Sigmoid colon (tissue), 7 donors: ENCODE data around the gene DGKI. TPM values are rescaled to one million over a fixed set of nuclear protein-coding genes. Genes with fewer than 3 reads are reported as not detected.

Source experiments
- DNase-seq: peaks from one replicate; pipeline ENCODE4 v3.0.0-alpha.2; 2019
- H3K27ac ChIP-seq, 4 donors: fragments of 200-600 bp; sonication (generic); one replicate each; pipeline ENCODE4 v1.5.1; 2016 to 2019; ENCODE audit warnings: mild to moderate bottlenecking in 1 of 4
- H3K27me3 ChIP-seq, 3 donors: fragments of 200-600 bp; sonication (generic); one replicate each; pipeline ENCODE4 v1.5.1; 2019; ENCODE audit warnings: mild to moderate bottlenecking in 1 of 3
- H3K36me3 ChIP-seq, 4 donors: fragments of 200-600 bp; sonication (generic); one replicate each; pipeline ENCODE4 v1.5.1; 2016 to 2019
- H3K4me1 ChIP-seq, 4 donors: fragments of 200-600 bp; sonication (generic); one replicate each; pipeline ENCODE4 v1.5.1; 2017 to 2019
- H3K4me3 ChIP-seq, 4 donors: fragments of 200-600 bp; sonication (generic); one replicate each; pipeline ENCODE4 v1.5.1; 2017 to 2019; ENCODE audit warnings: mild to moderate bottlenecking in 2 of 4, moderate library complexity in 1 of 4
- H3K9me3 ChIP-seq, 4 donors: fragments of 200-600 bp in 3 of 4; sonication (generic) in 3 of 4; one replicate each; pipeline versions ENCODE4 v1.5.1 to v1.6.1; 2013 to 2019
- EP300 ChIP-seq, 4 donors: sonication (generic); formaldehyde crosslinking; IDR thresholded peaks; one replicate each; pipeline ENCODE4 v1.6.1; 2017; ENCODE audit warnings: antibody characterized with exemption in 4 of 4
- POLR2A ChIP-seq, 2 donors: fragments of 450-650 bp; IDR thresholded peaks; one replicate each; pipeline ENCODE4 v1.6.1; 2016; ENCODE audit warnings: antibody characterized with exemption in 2 of 2, mild to moderate bottlenecking in 2 of 2, moderate library complexity in 2 of 2
- POLR2AphosphoS5 ChIP-seq, 4 donors: sonication (generic); formaldehyde crosslinking; IDR thresholded peaks; one replicate each; pipeline ENCODE4 v1.6.1; 2017; ENCODE audit warnings: antibody characterized with exemption in 4 of 4
- WGBS, 2 donors: extraction: QIAGEN DNeasy Blood & Tissue Kit; methylation state at CpG; one replicate each; pipeline ENCODE4 v1.1.7; 2013; 5-methylcytosine and 5-hydroxymethylcytosine counted together
- intact Hi-C: fragments of 100-400 bp; cut with DNase I; formaldehyde crosslinking; loops from one replicate; pipeline ENCODE4 v1.15.1; 2023
- polyA plus RNA-seq, 3 donors: library from polyadenylated mRNA; stranded (reverse); fragments of 200-250 nt; gene quantifications; one replicate each; pipeline ENCODE4 v1.2.3, GENCODE V29; 2013
- total RNA-seq, 4 donors: library from RNA; depleted of rRNA; stranded (reverse); fragments of >200 nt; gene quantifications; one replicate each; pipeline ENCODE4 v1.1.0, GENCODE V29; 2016
- TF ChIP-seq, protein P1 (sequence below), 4 experiments: fragments of 450-650 bp in 3 of 4; fragments of 200-600 bp in 1 of 4; IDR thresholded peaks; one replicate each; pipeline ENCODE4 v1.5.1; 2016 to 2019; ENCODE audit warnings: antibody characterized with exemption in 4 of 4, mild to moderate bottlenecking in 3 of 4, moderate library complexity in 2 of 4
- donor health status: healthy with polysubstance abuse.
- donor health status: Bipolar disorder and iron deficiency.
- donor health status: healthy.

Gene DGKI
- total and polyA plus RNA-seq, 7 donors = 0.17 to 7.6 (median 1.0) TPM; not detected in 1

DNA sequence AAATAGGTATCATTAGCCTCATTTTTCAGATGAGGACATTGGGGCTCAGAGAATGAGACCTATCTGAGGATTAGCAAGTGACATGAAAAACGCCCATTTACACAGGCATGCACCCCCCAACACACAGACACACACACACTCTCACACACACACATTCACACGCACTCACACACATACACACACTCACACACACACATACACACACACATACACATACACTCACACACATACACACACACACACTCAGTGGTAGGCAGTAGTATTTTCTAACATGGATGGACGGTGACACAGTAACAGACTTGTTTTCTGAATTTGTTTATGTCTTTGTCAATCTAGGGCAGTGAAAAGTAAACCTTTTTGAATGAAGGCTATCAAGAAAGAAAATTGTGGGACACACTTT is 21.3 kb downstream of the DGKI start:
- DNase-seq = no peak
- Histone ChIP-seq H3K36me3 (no peaks in the 10 kb centered on the region), H3K27me3 (no peaks in the 10 kb centered on the region), H3K4me1 (peaks cover 0 to 6% (median 4%) of the 10 kb centered on the region in 4 donors), H3K4me3 (no peak overlapping the region), H3K9me3 (no peaks in the 10 kb centered on the region), H3K27ac (no peak overlapping the region)
- intact Hi-C loops = no loop called here
- 69 to 85% methylated on average over 3 of the region's 3 CpGs for WGBS, 2 donors
- TF ChIP-seq, protein P1, sequence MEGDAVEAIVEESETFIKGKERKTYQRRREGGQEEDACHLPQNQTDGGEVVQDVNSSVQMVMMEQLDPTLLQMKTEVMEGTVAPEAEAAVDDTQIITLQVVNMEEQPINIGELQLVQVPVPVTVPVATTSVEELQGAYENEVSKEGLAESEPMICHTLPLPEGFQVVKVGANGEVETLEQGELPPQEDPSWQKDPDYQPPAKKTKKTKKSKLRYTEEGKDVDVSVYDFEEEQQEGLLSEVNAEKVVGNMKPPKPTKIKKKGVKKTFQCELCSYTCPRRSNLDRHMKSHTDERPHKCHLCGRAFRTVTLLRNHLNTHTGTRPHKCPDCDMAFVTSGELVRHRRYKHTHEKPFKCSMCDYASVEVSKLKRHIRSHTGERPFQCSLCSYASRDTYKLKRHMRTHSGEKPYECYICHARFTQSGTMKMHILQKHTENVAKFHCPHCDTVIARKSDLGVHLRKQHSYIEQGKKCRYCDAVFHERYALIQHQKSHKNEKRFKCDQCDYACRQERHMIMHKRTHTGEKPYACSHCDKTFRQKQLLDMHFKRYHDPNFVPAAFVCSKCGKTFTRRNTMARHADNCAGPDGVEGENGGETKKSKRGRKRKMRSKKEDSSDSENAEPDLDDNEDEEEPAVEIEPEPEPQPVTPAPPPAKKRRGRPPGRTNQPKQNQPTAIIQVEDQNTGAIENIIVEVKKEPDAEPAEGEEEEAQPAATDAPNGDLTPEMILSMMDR (IDR thresholded peaks at IDR 0.05) = no peak
- TF ChIP-seq POLR2AphosphoS5 (IDR thresholded peaks at IDR 0.05) = no peak

DNA sequence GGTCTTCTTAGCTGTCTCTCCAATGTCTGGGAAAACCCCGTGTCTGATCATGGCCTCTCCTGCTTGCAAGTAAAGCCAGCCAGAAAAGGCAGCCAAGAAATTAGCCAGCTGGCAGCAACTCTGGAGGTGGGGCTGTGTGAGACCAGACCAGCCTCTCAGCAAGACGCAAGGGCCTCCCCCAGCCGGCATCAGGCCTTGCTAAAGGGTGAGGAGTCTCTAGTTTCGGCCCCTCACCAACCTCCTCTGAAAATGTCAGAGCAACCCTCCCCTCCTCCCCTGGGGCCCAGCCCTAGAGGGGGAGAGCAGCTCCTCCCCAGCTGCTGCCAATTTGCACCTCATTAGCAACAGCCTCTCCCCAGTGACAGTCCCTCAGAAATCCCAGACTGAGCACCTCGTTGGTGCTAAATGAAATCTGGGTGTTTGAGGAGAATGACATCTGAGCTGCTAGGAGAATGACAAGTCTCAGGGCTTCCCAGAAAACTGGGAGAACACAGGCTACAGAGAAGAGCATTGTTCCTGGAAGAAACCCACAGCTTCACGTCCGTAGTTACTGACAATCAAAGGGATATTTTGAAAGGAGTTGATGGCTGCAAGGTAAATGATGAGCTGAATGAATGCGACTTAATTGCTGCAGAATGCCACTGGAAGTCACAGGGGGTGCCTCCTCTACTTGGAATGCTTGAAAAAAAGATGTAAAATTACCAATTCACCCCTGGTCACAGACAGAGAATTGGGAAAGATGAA is 25.9 kb downstream of the DGKI start:
- WGBS, 2 donors = 24 to 43% methylated on average over 8 of the region's 8 CpGs
- H3K4me3 ChIP-seq = no peak overlapping the region
- intact Hi-C loops = no loop called here

DNA sequence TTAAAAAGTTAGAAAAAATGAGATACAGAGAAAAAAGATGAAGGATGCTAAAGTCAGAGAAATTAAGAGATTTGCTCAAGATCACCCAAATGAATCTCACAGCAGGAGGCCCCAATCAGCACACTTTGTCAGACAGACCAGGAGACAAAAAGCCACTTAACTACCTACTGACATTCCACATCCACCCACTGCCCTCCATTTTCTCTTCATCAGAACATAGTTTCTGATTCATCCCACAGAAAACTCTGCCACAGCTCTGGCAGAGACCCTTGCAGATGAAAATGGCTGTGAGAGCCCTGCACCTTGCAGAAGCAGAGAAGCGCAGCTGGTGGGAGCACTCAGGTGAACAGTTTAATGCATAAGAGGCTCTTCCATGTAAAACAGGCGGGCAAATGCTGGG is 26.6 kb downstream of the DGKI start:
- Histone ChIP-seq H3K27ac (peak overlapping the region in 1 of 4 donors; percentile 51), H3K9me3 (no peaks in the 10 kb centered on the region), H3K36me3 (no peaks in the 10 kb centered on the region), H3K4me3 (no peak overlapping the region), H3K4me1 (peaks cover 0 to 11% (median 8%) of the 10 kb centered on the region in 4 donors), H3K27me3 (no peaks in the 10 kb centered on the region)
- 83 to 91% methylated on average over 2 of the region's 2 CpGs for WGBS, 2 donors
- DNase-seq = no peak
- TF ChIP-seq EP300 (IDR thresholded peaks at IDR 0.05) (no peak), POLR2AphosphoS5 (IDR thresholded peaks at IDR 0.05) (no peak), POLR2A (IDR thresholded peaks at IDR 0.05) (no peak)
- TF ChIP-seq, protein P1 (IDR thresholded peaks at IDR 0.05) = no peak
- intact Hi-C loops = no loop called here

More for the DNA sequence above, 25.9 kb downstream of the DGKI start:
- no peaks in the 10 kb centered on the region for H3K36me3 ChIP-seq
- TF ChIP-seq POLR2AphosphoS5 (IDR thresholded peaks at IDR 0.05) (no peak), POLR2A (IDR thresholded peaks at IDR 0.05) (no peak), EP300 (IDR thresholded peaks at IDR 0.05) (no peak)
- TF ChIP-seq, protein P1 (IDR thresholded peaks at IDR 0.05) = no peak
- peaks cover 0 to 11% (median 8%) of the 10 kb centered on the region in 4 donors for H3K4me1 ChIP-seq
- H3K27ac ChIP-seq = peak overlapping the region in 1 of 4 donors; percentile 51
- peak; percentile 68 for DNase-seq
- no peaks in the 10 kb centered on the region for H3K27me3 ChIP-seq
- H3K9me3 ChIP-seq = no peaks in the 10 kb centered on the region

DNA sequence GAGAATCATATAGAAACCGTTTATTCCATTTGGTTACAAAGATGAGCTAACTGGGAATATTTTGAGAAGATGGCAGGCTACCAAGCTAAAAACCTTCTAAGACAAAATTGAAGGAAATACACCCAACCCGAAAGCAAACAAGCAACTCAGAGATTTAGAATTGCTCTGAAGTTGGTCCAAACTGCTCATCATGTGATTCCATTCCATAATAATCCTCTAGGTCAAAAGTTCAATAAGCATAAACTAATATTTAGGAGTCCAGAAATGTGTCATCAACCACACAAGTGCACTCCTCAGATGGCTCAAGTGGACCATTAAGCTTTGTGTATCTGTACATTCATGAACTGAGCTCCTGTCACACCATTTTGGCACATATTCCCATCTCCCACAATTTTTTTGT is 28.7 kb downstream of the DGKI start:
- Histone ChIP-seq H3K4me1 (peaks cover 0 to 11% (median 8%) of the 10 kb centered on the region in 4 donors), H3K27me3 (no peaks in the 10 kb centered on the region), H3K4me3 (no peak overlapping the region), H3K27ac (no peak overlapping the region), H3K36me3 (no peaks in the 10 kb centered on the region), H3K9me3 (no peaks in the 10 kb centered on the region)
- no peak for DNase-seq
- intact Hi-C loops = no loop called here
- WGBS, 2 donors = 73 to 76% methylated on average over 2 of the region's 2 CpGs
- TF ChIP-seq EP300 (IDR thresholded peaks at IDR 0.05) (no peak), POLR2AphosphoS5 (IDR thresholded peaks at IDR 0.05) (no peak), POLR2A (IDR thresholded peaks at IDR 0.05) (no peak)
- TF ChIP-seq, protein P1 (IDR thresholded peaks at IDR 0.05) = no peak
